Muscle of back (tissue), 11 donors: ENCODE data around the gene FHIP2A. TPM values are rescaled to one million over a fixed set of nuclear protein-coding genes. Genes with fewer than 3 reads are reported as not detected.
"Not testable (repeated sequence)": the region's sequence is repeated elsewhere in the genome, so short reads cannot be mapped to it uniquely, and the experiment has no call there.

ENCODE experiments used
- DNase-seq, 3 donors: peaks; one replicate each; pipeline versions ENCODE4 v3.0.0 to v3.0.0-alpha.2; 2013
- polyA plus RNA-seq, 10 donors: library from polyadenylated mRNA; unstranded; fragments of 120-200 nt; gene quantifications; one replicate each; pipeline ENCODE4 v1.2.1, GENCODE V29; 2013; ENCODE audit not compliant: insufficient read length in 10 of 10

Gene FHIP2A
- polyA plus RNA-seq, 10 donors, result 14.9 to 24.3 (median 19.4) TPM

GRCh38 chr10:114810926-114811325 lies 10.7 kb upstream of the FHIP2A start:
- DNase-seq, result no peak

GRCh38 chr10:114811862-114812261 lies 9.7 kb upstream of the FHIP2A start:
- no peak for DNase-seq

GRCh38 chr10:114815791-114816190 lies 5.8 kb upstream of the FHIP2A start:
- DNase-seq, result no peak

- DNase-seq, result no peak
Measured at GRCh38 chr10:114816308-114816707, 5.3 kb upstream of the FHIP2A start.

GRCh38 chr10:114819322-114819721 lies 2.3 kb upstream of the FHIP2A start:
- DNase-seq, result no peak

GRCh38 chr10:114821915-114822443 lies 399 bp downstream of the FHIP2A start:
- peak; percentile 41 to 90 (median 58) for DNase-seq

DNA sequence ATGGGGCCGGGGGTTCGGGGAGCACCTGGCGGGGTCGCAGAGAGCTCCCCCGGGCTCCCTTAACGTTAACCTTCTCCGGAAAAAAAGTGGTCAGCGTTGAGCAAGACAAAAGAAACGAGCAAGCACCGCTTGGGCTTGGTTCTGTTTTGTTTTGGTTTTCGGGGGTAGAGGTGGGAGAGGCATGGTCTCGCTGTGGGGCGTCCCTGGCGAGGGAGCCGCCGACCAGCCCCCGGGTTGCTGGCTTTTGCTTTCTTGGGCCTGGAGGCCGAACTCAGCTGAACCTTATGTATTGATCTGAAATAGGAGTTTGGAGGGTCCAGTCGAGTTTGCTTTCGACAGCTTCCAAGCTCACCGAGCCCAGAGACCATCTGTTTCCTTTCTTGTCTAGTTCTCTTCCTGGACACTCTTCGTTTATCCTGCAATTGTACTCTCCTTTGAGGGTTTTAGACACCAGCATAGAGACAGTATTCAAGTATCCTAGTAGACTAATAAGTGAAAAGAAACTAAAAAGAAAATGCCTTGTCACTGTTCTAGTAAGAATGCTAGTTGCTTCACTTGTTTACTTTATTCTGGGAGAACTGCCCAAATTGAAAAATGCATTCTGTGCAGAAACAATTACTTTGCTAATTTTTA lies 980 bp downstream of the FHIP2A start:
- DNase-seq, result peak; percentile 37 to 85 (median 59)

- DNase-seq, result peak in 1 of 3 donors; percentile 6
Measured at GRCh38 chr10:114823077-114823463, 1.5 kb downstream of the FHIP2A start.

- peak in 1 of 3 donors; percentile 8 for DNase-seq
Measured at GRCh38 chr10:114824391-114824790, 2.8 kb downstream of the FHIP2A start.

DNA sequence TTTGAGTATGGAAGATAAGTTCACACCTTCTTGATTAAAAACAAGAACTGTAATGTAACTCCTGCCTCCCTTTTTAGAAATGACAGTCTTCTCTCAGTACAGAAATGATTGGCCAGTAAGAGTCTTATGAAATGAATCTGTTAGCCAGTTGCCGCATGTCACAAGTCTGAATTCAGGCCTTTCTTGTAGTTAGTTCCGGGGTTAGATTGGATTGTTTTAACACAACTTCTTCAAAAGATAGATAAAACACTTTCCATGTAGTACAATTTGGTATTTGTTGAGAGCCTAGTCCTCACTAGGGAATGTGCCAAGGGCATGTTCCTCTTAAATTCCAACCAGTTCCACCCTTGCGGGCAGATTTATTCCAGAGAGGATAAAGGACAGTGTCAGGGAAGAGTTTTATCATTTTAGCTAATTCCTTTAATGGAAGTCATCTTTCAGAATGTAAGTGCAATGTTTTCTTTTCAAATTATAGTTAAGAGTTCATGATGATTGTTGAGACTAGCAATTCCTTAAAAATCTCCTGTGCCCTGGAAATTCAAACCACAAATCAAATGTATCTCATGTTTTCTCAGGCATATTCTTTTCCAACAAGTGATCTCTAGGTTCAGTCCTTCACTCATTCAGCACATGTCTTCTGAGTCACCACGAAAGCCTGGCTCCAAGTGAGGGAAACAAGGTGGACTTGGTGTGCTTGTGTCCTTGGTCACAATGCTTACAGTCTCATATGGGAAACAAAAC lies 4.1 kb downstream of the FHIP2A start:
- peak in 1 of 3 donors; percentile 80 for DNase-seq

- DNase-seq, result no peak
Measured at GRCh38 chr10:114829160-114829909, 7.8 kb downstream of the FHIP2A start.

DNA sequence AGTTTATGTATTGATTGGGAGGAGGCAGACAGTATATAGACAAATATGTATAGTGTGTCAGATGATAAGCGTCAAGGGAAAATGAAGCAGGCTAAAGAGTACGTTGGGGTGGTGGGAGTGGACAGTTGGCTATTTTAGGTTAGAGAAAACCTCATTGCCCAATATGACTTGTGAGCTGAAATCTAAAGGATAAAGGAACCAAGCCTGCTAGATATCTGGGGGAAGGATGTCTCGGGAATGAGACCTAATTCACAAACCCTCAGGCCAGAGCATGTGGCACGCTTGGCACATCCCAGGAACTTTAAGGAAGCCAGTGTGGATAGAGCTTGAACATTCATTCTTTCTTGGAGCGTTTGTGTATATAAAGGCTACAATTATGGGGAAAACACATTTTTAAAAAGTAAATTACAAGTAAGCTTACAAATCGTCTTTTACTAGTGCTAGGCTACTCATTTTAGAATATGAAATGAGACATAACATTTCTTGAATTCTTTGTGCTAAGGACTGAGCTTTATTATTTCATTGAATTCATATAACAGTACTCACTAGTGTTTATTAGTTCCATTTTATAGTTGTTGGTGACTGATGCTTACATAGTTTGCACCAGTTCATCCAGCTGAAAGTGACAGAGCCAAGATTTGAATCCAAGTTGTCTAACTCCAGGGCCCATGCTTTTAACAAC lies 9.7 kb downstream of the FHIP2A start:
- no peak for DNase-seq

DNA sequence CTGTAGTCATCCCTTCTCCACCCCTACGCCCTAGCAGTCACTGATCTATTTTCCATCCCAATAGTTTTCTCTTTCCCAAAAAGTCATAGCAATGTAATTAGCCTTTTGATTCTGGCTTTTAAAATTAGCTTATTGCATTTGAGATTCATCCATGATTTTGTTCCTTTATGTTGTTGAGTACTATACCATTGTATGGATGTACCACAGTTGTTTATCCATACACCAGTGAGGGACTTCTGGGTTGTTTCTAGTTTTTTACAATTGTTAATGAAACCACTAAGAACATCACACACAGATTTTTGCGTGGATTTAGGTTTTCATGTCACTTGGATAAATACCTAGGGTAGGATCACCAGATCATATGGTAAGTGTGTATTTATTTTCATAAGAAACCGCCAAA lies 16.1 kb downstream of the FHIP2A start:
- no peak for DNase-seq

DNA sequence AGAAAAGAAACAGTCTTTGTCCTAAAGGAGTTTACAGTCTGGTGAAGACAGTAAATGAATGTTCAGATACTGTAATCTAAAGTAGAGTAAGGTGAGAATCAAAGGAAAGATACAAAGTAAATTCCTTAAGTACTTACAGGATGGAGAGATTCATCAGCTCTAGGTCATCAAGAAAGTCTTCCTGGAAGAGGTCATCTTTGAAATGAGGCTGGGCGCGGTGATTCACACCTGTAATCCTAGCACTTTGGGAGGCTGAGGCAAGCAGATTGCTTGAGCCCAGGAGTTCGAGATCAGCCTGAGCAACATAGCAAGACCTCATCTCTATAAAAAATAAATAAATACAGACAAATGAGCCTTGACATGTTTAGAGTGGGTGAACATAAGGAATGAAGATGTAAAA lies 18.3 kb downstream of the FHIP2A start:
- no peak for DNase-seq

GRCh38 chr10:114845978-114846693 lies 24.6 kb downstream of the FHIP2A start:
- DNase-seq, result no peak

DNA sequence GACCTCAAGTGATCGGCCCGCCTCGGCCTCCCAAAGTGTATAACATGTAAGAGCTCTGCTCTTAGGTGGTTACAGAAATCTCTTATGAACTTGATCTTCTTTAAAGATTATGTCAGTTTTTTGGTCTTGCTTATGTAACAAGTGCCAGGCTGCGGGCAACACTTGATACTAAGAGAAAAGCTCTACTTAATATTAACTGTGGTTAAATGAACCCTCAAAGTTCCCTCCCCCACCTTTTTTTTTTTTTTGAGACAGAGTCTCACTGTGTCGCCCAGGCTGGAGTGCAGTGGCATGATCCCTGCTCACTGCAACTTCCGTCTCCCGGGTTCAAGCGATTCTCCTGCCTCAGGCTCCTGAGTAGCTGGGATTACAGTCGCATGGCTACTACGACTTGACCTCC lies 25.9 kb downstream of the FHIP2A start:
- not testable (repeated sequence) for DNase-seq

- DNase-seq, result no peak
Measured at GRCh38 chr10:114849674-114850073, 28.1 kb downstream of the FHIP2A start.

DNA sequence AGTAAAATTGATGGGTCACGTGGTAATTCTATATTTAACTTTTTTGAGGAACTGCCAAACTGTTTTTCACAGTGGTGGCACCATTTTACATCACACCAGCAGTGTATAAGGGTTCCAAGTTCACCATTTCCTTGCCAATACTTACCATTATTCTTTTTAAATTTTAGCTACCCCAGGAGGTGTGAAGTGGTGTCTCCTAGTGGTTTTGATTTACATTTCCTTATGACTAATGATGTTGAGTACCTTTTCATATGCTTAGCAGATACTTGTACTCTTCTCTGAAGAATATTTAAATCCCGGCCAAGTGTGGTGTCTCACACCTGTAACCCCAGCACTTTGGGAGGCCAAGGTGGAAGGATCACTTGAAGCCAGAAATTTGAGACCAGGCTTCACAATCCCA lies 28.5 kb downstream of the FHIP2A start:
- no peak for DNase-seq

GRCh38 chr10:114851336-114851735 lies 29.8 kb downstream of the FHIP2A start:
- no peak for DNase-seq

GRCh38 chr10:114852197-114852596 lies 30.6 kb downstream of the FHIP2A start:
- DNase-seq, result no peak

- no peak for DNase-seq
Measured at GRCh38 chr10:114854906-114855305, 33.3 kb downstream of the FHIP2A start.
